ENCODE measurements around the gene SPSB3. TPM values are rescaled to one million over a fixed set of nuclear protein-coding genes. Genes with fewer than 3 reads are reported as not detected.

Gene SPSB3
- total RNA-seq, 1 experiment from 2014 or later = 22.2 TPM

GRCh38 chr16:1751946-1752345, 30.4 kb downstream of the SPSB3 start:
- H3K9me3 Mint-ChIP-seq (ENCODE audit: unreplicated experiment) = no peaks in the 10 kb centered on the region
- intact Hi-C loops (cut with micrococcal nuclease) = no loop called here
- no TSS peak for BruUV-seq (replicated peaks)
- ChIA-PET POLR2A (interaction anchor here (1.0 to 1.1 kb wide), 2 partner anchors 48 to 61 kb away, joined by 3 read pairs; no protein-coding TSS in a partner anchor), CTCF (no interaction called here)
- DNase-seq (ENCODE audit: unreplicated experiment) = no peak
- H3K36me3 Mint-ChIP-seq (ENCODE audit: insufficient read depth, unreplicated experiment) = peaks cover 57% of the 10 kb centered on the region
- H3K4me3 Mint-ChIP-seq (ENCODE audit: unreplicated experiment) = no peak overlapping the region
- no peak overlapping the region for H3K27ac Mint-ChIP-seq (ENCODE audit: low read depth, unreplicated experiment)
- H3K27me3 Mint-ChIP-seq (ENCODE audit: insufficient read depth, unreplicated experiment) = no peaks in the 10 kb centered on the region
- H3K4me1 Mint-ChIP-seq (ENCODE audit: insufficient read depth, unreplicated experiment) = peaks cover 19% of the 10 kb centered on the region
- TF ChIP-seq CTCF (IDR thresholded peaks at IDR 0.05; ENCODE audit: unreplicated experiment) = no peak

- H3K4me1 Mint-ChIP-seq (ENCODE audit: insufficient read depth, unreplicated experiment) = peaks cover 29% of the 10 kb centered on the region
- intact Hi-C loops (cut with micrococcal nuclease) = no loop called here
- ChIA-PET POLR2A (interaction anchor here (0.6 to 2.0 kb wide), 4 partner anchors 20 to 43 kb away, joined by 4 to 5 read pairs (median 5); partner anchors contain the start of genes EME2, MAPK8IP3, MRPS34 and NME3), CTCF (interaction anchor here (0.5 to 0.6 kb wide), 3 partner anchors 16 to 965 kb away, joined by 3 to 4 read pairs (median 3); no protein-coding TSS in a partner anchor)
- H3K27ac Mint-ChIP-seq (ENCODE audit: low read depth, unreplicated experiment) = no peak overlapping the region
- DNase-seq (ENCODE audit: unreplicated experiment) = no peak
- H3K27me3 Mint-ChIP-seq (ENCODE audit: insufficient read depth, unreplicated experiment) = no peaks in the 10 kb centered on the region
- no peaks in the 10 kb centered on the region for H3K9me3 Mint-ChIP-seq (ENCODE audit: unreplicated experiment)
- no peak for TF ChIP-seq CTCF (IDR thresholded peaks at IDR 0.05; ENCODE audit: unreplicated experiment)
- peaks cover 55% of the 10 kb centered on the region for H3K36me3 Mint-ChIP-seq (ENCODE audit: insufficient read depth, unreplicated experiment)
- BruUV-seq (replicated peaks) = no TSS peak
- H3K4me3 Mint-ChIP-seq (ENCODE audit: unreplicated experiment) = no peak overlapping the region
These were observed 32.9 kb downstream of the SPSB3 start for GRCh38 chr16:1749152-1750117.

- H3K4me3 Mint-ChIP-seq (ENCODE audit: unreplicated experiment) = no peak overlapping the region
- H3K27me3 Mint-ChIP-seq (ENCODE audit: insufficient read depth, unreplicated experiment) = no peaks in the 10 kb centered on the region
- ChIA-PET POLR2A (interaction anchor here (3.4 kb wide), 1 partner anchor 34 kb away, joined by 26 read pairs; the partner anchor contains the start of genes NUBP2 and SPSB3), CTCF (interaction anchor here (0.7 kb wide), 1 partner anchor 16 kb away, joined by 3 read pairs; no protein-coding TSS in a partner anchor)
- H3K9me3 Mint-ChIP-seq (ENCODE audit: unreplicated experiment) = no peaks in the 10 kb centered on the region
- no TSS peak for BruUV-seq (replicated peaks)
- H3K27ac Mint-ChIP-seq (ENCODE audit: low read depth, unreplicated experiment) = no peak overlapping the region
- no peak for TF ChIP-seq CTCF (IDR thresholded peaks at IDR 0.05; ENCODE audit: unreplicated experiment)
- peaks cover 56% of the 10 kb centered on the region for H3K36me3 Mint-ChIP-seq (ENCODE audit: insufficient read depth, unreplicated experiment)
- peaks cover 34% of the 10 kb centered on the region for H3K4me1 Mint-ChIP-seq (ENCODE audit: insufficient read depth, unreplicated experiment)
- intact Hi-C loops (cut with micrococcal nuclease) = no loop called here
- no peak for DNase-seq (ENCODE audit: unreplicated experiment)
These were observed 34.4 kb downstream of the SPSB3 start for GRCh38 chr16:1747934-1748333.

- DNase-seq (ENCODE audit: unreplicated experiment) = peak; percentile 42
- peaks cover 34% of the 10 kb centered on the region for H3K4me1 Mint-ChIP-seq (ENCODE audit: insufficient read depth, unreplicated experiment)
- BruUV-seq (replicated peaks) = no TSS peak
- H3K27ac Mint-ChIP-seq (ENCODE audit: low read depth, unreplicated experiment) = peak overlapping the region; percentile 89
- peaks cover 48% of the 10 kb centered on the region for H3K36me3 Mint-ChIP-seq (ENCODE audit: insufficient read depth, unreplicated experiment)
- H3K27me3 Mint-ChIP-seq (ENCODE audit: insufficient read depth, unreplicated experiment) = no peaks in the 10 kb centered on the region
- peak overlapping the region; percentile 17 for H3K4me3 Mint-ChIP-seq (ENCODE audit: unreplicated experiment)
- no peak for TF ChIP-seq CTCF (IDR thresholded peaks at IDR 0.05; ENCODE audit: unreplicated experiment)
- H3K9me3 Mint-ChIP-seq (ENCODE audit: unreplicated experiment) = no peaks in the 10 kb centered on the region
- CTCF ChIA-PET = interaction anchor here (0.6 to 1.9 kb wide), 6 partner anchors 9 to 41 kb away, joined by 3 to 6 read pairs (median 4); partner anchors contain the start of genes EME2 and MAPK8IP3
- POLR2A ChIA-PET = interaction anchor here (0.9 to 5.3 kb wide), 14 partner anchors 8 to 326 kb away, joined by 3 to 95 read pairs (median 15); partner anchors contain the start of genes EME2, JPT2, MAPK8IP3 and MRPS34
- intact Hi-C loops (cut with micrococcal nuclease) = loop anchor here (1.0 kb wide), 1 partner anchor 8 kb away; no protein-coding TSS in a partner anchor
These were observed 35.6 kb downstream of the SPSB3 start for GRCh38 chr16:1746693-1747195.
